ENCODE data around the gene SERPINB5.

The SERPINB5 gene

DNA sequence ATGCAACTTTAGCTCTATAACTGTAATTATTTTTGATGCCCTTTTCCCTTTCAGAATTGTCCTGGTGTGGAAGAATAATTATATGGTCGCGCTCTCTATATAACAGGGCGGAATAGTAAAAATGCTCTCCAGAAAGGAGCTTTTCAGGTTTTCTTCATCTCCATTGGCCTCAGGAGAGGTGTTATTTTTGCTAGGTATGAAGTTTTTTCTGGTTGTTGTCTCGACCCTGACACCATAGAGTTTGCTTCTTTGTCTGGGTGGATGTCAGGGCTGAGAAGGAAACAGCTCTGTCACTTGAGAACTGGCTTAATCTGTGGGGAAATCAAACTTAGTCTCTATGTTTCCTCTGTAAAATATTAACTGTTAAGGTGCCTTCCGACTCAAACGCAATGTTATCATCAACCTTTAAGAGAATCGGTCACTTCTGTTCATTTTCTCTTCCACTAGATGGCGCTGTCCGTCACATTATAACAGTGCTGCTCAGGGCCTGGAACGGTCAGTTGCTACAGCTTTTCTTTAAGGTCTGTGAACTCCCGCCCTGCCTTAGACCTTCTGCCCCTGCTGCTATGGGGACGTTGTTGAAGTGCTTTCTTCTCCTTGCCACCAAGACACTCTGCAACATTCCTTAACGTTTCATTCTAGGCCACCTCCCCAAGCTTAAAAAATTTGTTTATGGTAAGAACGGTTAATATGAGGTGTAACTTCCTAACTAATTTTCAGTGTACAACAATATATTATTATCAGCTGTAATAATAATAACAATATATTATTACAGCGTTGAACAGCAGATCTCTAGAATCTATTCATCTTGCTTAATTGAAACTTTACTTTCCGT, 41.6 kb downstream of the SERPINB5 start:
- Mint-ChIP-seq H3K27ac (no peak overlapping the region), H3K9me3 (no peaks in the 10 kb centered on the region), H3K36me3 (ENCODE audit: insufficient read depth) (no peaks in the 10 kb centered on the region), H3K27me3 (peaks cover 31 to 50% of the 10 kb centered on the region in 2 donors), H3K4me1 (ENCODE audit: low read depth in 2 of 2) (peaks cover 0 to 6% of the 10 kb centered on the region in 2 donors), H3K4me3 (no peak overlapping the region)
- DNase-seq, result peak; percentile 43 to 53 (median 45)
- peak; percentile 66 for ATAC-seq (replicated peaks)

DNA sequence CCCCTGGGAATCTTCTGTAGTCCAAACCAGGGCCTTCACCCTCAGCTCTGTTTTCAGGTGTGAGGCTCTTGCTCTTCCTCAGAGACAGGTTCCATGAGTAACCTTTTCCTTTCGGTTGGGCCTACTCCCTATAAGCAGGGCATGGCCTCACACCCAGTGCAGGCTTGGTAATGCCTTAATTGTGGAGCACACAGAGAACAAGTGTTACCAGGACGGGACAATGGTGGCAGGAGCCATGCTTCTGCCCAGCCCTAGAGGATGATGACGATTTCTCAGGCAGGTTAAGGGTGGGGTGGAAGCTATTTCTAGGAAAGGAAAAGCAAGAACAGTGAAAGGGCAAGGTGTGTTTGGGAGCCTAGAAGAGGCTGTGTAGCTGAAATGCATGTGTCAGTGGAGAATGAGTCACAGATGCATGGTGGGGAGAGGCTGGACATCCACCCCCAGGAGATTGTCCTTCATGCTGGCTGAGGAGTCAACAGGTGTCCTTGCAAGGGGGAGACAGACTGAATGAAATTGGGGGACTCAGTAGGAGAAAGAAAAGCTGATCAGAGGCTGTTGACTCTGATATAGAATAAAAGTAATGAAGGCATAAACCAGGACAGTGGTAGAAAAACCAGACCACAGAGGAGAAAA, 43.4 kb downstream of the SERPINB5 start:
- no peak for ATAC-seq (replicated peaks)
- Mint-ChIP-seq H3K9me3 (no peaks in the 10 kb centered on the region), H3K27ac (no peak overlapping the region), H3K4me3 (no peak overlapping the region), H3K36me3 (ENCODE audit: insufficient read depth) (no peaks in the 10 kb centered on the region), H3K4me1 (ENCODE audit: low read depth in 2 of 2) (peaks cover 0 to 8% of the 10 kb centered on the region in 2 donors), H3K27me3 (peaks cover 35 to 54% of the 10 kb centered on the region in 2 donors)
- no peak for DNase-seq

DNA sequence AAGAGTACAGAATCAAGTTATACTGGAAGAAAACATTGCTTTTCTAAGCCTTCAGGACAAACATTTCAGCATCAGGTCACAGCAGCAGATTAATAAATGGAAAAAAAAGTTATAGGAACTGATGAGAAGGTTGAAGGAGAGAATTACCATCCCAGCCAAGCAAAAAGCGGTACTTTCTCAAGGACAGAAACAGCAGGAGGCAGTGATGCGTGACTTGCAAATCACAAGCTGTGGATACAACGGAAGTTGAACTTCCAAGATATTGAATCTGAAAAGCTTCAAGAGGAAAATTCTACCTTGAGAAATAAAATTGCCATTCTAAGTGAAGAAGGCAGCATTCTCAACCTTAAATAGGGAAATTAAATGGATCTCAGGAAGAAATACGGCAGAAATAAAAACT, 46.9 kb downstream of the SERPINB5 start:
- no peak for ATAC-seq (replicated peaks)
- H3K4me1 Mint-ChIP-seq (ENCODE audit: low read depth in 2 of 2), result peaks cover 0 to 2% of the 10 kb centered on the region in 2 donors
- H3K27me3 Mint-ChIP-seq, result peaks cover 32 to 51% of the 10 kb centered on the region in 2 donors
- no peak overlapping the region for H3K27ac Mint-ChIP-seq
- no peak for DNase-seq
- H3K9me3 Mint-ChIP-seq, result no peaks in the 10 kb centered on the region
- no peaks in the 10 kb centered on the region for H3K36me3 Mint-ChIP-seq (ENCODE audit: insufficient read depth)
- H3K4me3 Mint-ChIP-seq, result no peak overlapping the region

DNA sequence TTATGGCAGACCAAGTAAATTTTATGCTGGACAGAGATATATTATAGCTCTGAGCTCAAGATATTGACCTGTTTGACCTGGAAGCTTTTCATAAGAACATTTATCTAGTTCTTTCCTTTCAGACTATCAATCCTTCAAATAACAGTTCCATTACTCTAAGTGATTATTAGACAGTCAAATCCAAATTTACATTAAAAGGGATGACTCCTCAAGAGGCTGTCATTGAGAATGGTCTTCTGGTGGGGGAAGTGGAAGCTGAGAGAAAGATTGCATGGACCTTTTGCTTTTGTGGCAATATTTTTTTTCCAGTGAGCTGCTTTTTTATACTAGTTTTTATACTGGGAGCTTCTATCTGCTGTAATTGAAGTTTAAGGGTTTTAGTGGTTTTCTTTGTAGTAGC, 50.5 kb downstream of the SERPINB5 start:
- Mint-ChIP-seq H3K27me3 (peaks cover 32 to 43% of the 10 kb centered on the region in 2 donors), H3K36me3 (ENCODE audit: insufficient read depth) (no peaks in the 10 kb centered on the region), H3K27ac (no peak overlapping the region), H3K4me3 (no peak overlapping the region), H3K9me3 (no peaks in the 10 kb centered on the region), H3K4me1 (ENCODE audit: low read depth in 2 of 2) (peaks cover 0 to 2% of the 10 kb centered on the region in 2 donors)
- no peak for DNase-seq
- ATAC-seq (replicated peaks), result no peak

DNA sequence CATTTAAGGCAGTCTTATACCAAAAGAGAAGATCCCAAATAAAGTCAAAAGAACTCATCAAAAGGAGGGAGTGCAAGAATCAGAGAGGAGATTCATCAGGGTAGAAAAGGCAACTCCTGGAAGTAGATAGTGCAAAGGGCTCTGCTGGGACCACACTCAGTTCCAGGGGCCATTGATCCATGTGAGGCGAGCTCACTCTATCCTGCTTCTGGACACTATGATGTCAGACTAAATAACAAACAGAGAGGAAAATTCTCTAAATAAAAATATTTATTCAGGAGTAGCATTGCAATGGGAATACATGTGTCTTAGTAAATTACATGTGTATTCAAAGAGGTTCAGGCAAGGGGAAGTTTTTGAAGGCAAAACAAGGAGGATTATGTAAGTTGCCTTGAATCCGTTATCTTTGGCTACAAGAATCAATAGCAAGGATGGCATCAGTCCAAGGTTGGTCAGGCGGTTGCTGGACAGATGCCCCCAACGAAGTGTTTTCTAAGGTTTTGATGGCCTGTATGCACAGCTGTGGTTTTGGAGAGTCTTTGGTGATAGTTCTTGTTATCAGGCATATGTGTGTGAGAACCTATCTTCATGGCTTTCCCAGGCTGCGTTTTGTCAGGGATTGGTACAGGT, 52.2 kb downstream of the SERPINB5 start:
- no peak overlapping the region for H3K27ac Mint-ChIP-seq
- H3K9me3 Mint-ChIP-seq, result no peaks in the 10 kb centered on the region
- H3K4me1 Mint-ChIP-seq (ENCODE audit: low read depth in 2 of 2), result peaks cover 0 to 2% of the 10 kb centered on the region in 2 donors
- H3K4me3 Mint-ChIP-seq, result no peak overlapping the region
- peaks cover 38 to 46% of the 10 kb centered on the region in 2 donors for H3K27me3 Mint-ChIP-seq
- no peak for ATAC-seq (replicated peaks)
- no peak for DNase-seq
- no peaks in the 10 kb centered on the region for H3K36me3 Mint-ChIP-seq (ENCODE audit: insufficient read depth)

DNA sequence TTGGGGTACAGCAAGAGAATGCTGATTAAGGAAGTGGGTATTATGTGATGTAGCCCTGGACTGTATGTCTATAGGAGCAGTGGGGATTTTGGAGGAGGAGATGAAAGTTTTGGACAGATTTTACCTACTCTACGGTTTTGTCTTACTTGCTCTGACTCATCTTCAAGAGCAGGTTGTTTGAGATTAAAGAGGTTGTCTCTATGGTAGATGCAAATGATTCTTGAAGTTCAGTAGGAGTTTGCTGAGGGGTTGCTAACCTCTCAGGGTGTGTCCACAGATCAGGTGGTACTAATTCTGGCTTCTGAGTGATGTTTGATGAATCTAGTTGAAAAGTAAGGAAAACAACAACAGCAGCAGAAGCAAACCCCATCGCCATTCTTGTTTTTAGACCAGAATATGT, 55.7 kb downstream of the SERPINB5 start:
- peaks cover 52 to 60% of the 10 kb centered on the region in 2 donors for H3K27me3 Mint-ChIP-seq
- H3K4me3 Mint-ChIP-seq, result no peak overlapping the region
- H3K27ac Mint-ChIP-seq, result no peak overlapping the region
- peaks cover 0 to 1% of the 10 kb centered on the region in 2 donors for H3K4me1 Mint-ChIP-seq (ENCODE audit: low read depth in 2 of 2)
- H3K9me3 Mint-ChIP-seq, result no peaks in the 10 kb centered on the region
- ATAC-seq (replicated peaks), result no peak
- DNase-seq, result no peak
- H3K36me3 Mint-ChIP-seq (ENCODE audit: insufficient read depth), result no peaks in the 10 kb centered on the region

DNA sequence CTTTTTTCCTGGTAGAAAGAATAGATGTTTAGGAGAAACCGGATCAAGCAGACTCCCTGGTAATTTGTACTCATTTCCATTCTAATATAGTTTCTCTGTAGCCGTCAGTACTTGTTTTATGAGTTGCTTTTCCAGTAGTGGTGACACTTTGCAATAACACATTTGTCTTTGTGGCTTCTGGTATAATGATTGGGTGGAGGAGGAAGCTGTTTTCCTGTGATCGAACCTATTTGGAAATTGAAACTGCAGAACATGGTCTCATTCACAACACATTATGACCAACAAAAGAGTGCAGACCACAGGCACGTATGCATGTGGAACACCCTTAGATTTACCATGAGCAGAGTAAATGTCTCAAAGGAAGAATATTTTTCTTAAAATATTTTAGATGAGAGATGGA, 57.9 kb downstream of the SERPINB5 start:
- H3K36me3 Mint-ChIP-seq (ENCODE audit: insufficient read depth), result no peaks in the 10 kb centered on the region
- H3K27me3 Mint-ChIP-seq, result peaks cover 57 to 68% of the 10 kb centered on the region in 2 donors
- H3K4me3 Mint-ChIP-seq, result no peak overlapping the region
- no peak for ATAC-seq (replicated peaks)
- DNase-seq, result no peak
- H3K9me3 Mint-ChIP-seq, result no peaks in the 10 kb centered on the region
- H3K27ac Mint-ChIP-seq, result no peak overlapping the region
- H3K4me1 Mint-ChIP-seq (ENCODE audit: low read depth in 2 of 2), result peaks cover 0 to 1% of the 10 kb centered on the region in 2 donors

DNA sequence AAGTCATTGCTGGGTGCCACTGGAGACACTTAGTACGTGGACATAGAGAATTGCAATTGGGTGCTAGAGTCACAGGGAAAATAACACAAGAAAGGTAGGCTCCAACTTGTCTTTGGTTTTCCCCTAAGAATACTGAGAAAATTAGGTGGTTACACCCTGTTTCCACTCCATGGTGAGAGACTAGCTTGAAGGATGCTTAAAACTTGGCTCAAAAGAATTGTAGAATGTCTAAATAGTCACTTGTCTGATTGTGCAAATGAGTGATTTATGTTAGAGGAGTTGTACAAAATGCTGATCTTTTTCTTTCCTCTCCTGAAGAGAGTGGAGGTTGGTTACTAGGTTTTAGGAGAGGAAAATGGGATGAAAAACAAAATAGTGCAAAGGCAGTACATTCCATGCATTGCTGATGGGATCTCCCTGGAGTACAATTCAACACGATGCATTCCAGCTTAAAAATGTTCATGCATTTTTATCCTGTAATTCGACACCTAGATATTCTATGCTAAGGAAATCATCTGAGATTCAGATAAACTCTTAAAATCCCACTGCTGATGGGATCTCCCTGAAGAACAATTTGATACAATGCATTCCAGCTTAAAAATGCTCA, 63.2 kb downstream of the SERPINB5 start:
- no peaks in the 10 kb centered on the region for H3K36me3 Mint-ChIP-seq (ENCODE audit: insufficient read depth)
- no peak for DNase-seq
- no peaks in the 10 kb centered on the region for H3K9me3 Mint-ChIP-seq
- no peaks in the 10 kb centered on the region for H3K4me1 Mint-ChIP-seq (ENCODE audit: low read depth in 2 of 2)
- no peak for ATAC-seq (replicated peaks)
- no peak overlapping the region for H3K4me3 Mint-ChIP-seq
- no peak overlapping the region for H3K27ac Mint-ChIP-seq
- H3K27me3 Mint-ChIP-seq, result peaks cover 54 to 56% of the 10 kb centered on the region in 2 donors

DNA sequence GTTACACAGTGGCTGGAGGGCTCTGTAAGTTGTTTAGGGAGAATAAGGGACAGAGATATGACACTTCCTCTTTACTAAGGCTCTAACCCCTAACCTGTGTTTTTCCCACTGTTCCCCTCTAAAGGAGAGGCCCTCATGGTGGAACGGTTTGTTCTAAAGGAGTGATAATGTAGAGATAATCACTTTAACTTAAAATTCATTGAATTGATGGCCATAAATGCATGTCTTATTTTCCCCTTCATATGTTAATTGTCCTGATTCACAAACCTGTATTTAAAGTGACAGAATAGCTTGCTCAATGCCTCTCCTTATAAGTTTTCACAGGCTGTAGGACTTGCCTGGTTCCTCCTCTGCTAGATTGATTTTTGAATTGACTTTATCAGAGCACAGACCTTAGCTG, 65.3 kb downstream of the SERPINB5 start, which contains the start of gene SERPINB12:
Gene SERPINB12 (plus strand): TSS at position 301 of the 400 bp plus-strand sequence. CDS start 13,791 bp downstream, outside the sequence.
- H3K4me3 Mint-ChIP-seq, result no peak within 1 kb of the TSS
- DNase-seq, result no peak
- no peak for ATAC-seq (replicated peaks)
- no peaks in the 10 kb centered on the region for H3K4me1 Mint-ChIP-seq (ENCODE audit: low read depth in 2 of 2)
- no peak within 1 kb of the TSS for H3K27ac Mint-ChIP-seq
- H3K9me3 Mint-ChIP-seq, result no peaks in the 10 kb centered on the region
- peaks cover 53 to 54% of the 10 kb centered on the region in 2 donors for H3K27me3 Mint-ChIP-seq
- no peaks in the 10 kb centered on the region for H3K36me3 Mint-ChIP-seq (ENCODE audit: insufficient read depth)

DNA sequence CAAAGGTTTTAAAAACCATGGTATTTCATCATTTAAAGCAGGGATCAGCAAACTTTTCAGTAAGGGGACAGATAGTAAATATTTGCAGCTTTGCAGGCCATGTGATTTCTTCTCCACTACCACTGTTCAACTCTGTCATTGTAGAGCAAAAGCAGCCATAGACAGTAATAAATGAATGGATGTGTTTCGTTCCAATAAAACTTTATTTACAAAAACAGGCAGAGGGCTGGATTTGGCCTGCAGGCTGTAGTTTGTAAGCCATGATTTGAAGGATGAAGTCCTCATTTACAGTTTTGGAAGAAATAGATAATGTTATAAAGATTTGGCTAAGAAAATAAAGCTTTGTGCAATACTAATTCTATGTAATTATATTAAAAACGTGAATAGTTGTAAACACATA, 67.3 kb downstream of the SERPINB5 start:
- Mint-ChIP-seq H3K27ac (no peak overlapping the region), H3K36me3 (ENCODE audit: insufficient read depth) (no peaks in the 10 kb centered on the region), H3K4me3 (no peak overlapping the region), H3K9me3 (no peaks in the 10 kb centered on the region), H3K27me3 (peaks cover 42 to 44% of the 10 kb centered on the region in 2 donors), H3K4me1 (ENCODE audit: low read depth in 2 of 2) (no peaks in the 10 kb centered on the region)
- no peak for ATAC-seq (replicated peaks)
- DNase-seq, result no peak

DNA sequence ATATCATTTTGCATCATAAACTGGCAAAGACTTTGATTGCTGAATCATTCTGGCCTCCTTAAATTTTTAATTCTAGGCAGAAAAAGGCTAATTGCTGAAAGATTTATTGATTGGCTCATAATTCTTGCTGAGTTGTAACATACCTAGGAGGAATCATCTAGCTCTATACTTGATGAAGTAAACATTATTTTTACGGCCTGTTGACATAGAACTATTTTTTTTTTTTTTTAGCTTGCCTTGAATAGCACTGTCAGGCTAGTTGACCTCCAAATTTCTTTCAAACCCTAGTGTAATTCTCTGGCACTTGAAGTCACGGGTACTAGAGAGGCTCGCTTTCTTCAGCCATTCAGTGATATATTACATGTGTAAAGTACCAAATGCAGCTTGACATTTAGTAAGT, 68.2 kb downstream of the SERPINB5 start:
- DNase-seq (no peak), ATAC-seq (replicated peaks) (no peak)
- Mint-ChIP-seq H3K36me3 (ENCODE audit: insufficient read depth) (no peaks in the 10 kb centered on the region), H3K27ac (no peak overlapping the region), H3K4me3 (no peak overlapping the region), H3K4me1 (ENCODE audit: low read depth in 2 of 2) (no peaks in the 10 kb centered on the region), H3K9me3 (no peaks in the 10 kb centered on the region), H3K27me3 (peaks cover 34 to 36% of the 10 kb centered on the region in 2 donors)

DNA sequence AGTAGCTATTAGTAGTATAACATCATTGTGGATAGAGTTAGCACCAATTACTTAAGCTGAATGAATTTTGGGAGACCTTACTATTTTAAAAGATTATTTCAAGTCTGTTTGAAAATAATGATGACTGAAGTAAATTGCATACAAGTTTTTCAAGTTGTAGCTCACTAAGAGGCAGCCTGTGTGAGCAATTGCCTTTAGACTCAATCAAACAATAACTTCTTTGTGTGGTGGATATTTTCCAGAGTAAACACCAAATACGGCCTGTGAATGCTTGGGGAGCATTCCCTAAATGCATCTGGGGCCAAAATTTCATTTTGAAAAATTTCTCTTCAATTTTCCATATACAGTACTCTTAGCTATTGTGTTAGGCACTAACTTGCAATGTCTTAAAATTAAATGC, 73.3 kb downstream of the SERPINB5 start:
- Mint-ChIP-seq H3K27ac (no peak overlapping the region), H3K27me3 (peaks cover 21 to 24% of the 10 kb centered on the region in 2 donors), H3K36me3 (ENCODE audit: insufficient read depth) (no peaks in the 10 kb centered on the region), H3K4me1 (ENCODE audit: low read depth in 2 of 2) (no peaks in the 10 kb centered on the region), H3K4me3 (no peak overlapping the region), H3K9me3 (no peaks in the 10 kb centered on the region)
- ATAC-seq (replicated peaks) (no peak), DNase-seq (no peak)

DNA sequence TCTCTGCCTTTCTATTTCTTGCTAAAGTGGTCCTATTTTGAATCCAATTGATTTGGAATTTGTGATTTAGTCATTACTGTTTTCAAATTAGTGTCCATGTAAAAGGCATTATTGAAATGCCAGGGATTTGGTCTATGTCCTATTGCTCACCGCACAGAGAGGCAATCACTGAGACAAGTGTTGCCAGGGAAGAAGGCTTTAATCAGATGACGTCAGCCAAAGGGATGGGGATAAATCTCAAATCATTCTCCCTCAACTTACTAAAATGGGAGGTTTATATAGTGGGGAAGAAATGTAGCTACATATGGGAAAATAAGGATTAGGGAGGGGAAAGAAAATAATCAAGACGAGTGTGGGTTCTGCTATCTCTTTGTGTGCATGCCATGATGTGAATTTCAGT, 75.0 kb downstream of the SERPINB5 start:
- no peak for ATAC-seq (replicated peaks)
- Mint-ChIP-seq H3K27me3 (peaks cover 19 to 21% of the 10 kb centered on the region in 2 donors), H3K9me3 (no peaks in the 10 kb centered on the region), H3K27ac (no peak overlapping the region), H3K4me3 (no peak overlapping the region), H3K4me1 (ENCODE audit: low read depth in 2 of 2) (no peaks in the 10 kb centered on the region), H3K36me3 (ENCODE audit: insufficient read depth) (no peaks in the 10 kb centered on the region)
- DNase-seq, result no peak

Measured in effector memory CD8-positive, alpha-beta T cell (primary cell).